Measurements from ENCODE around the gene MFAP4.

DNA sequence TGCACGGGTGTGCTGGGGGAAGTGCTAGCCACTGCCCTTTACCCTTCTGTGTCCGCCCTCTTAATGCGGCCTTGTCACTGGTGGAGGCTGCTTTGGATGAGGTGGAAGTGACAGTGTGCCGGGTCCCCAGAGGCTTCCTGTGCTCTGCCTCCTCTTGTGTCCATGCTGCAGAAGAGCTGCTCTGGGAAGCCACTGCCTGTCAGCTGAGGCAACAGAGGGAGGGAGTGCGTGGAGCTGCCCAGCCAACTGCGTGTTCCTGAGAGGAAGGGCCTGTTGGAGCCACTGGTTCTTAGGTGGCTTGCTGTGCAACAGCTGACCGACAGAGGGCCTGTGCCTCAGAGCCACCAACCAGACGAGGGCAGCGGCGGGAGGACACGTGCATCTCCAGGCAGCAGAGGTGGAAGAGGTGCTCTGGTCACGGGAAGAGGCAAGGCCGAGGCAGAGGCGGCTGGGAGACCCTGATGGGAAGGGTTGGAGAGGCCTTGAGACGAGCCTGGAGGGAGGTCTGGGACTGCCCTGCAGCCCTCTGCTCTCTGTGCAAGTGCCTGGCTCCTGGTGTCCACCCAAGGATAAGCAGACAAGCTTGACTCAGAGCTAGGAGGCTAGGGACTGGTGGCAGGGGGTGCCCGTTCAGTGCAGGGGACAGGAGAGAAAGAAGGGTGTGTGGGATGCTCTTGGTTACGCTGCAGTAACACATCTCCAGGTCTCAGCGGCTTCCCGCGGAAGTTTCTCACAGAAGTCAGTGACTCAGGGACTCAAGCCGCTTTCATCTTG, 49.9 kb downstream of the MFAP4 start:
- no peak for TF ChIP-seq RBM34 (IDR thresholded peaks at IDR 0.05; ENCODE audit: borderline replicate concordance, insufficient read depth, low read length)
- TF ChIP-seq ZFP30 (CRISPR knock-in tag; IDR thresholded peaks at IDR 0.05; ENCODE audit: borderline replicate concordance): no peak
- no peak for TF ChIP-seq SREBF2 (CRISPR knock-in tag; IDR thresholded peaks at IDR 0.05)
- no peak for TF ChIP-seq RBM14 (IDR thresholded peaks at IDR 0.05; ENCODE audit: borderline replicate concordance, insufficient read depth, low read depth, low read length)
- no peak for TF ChIP-seq ZNF140 (CRISPR knock-in tag; IDR thresholded peaks at IDR 0.05)
- no peak for TF ChIP-seq TEAD2 (tag; IDR thresholded peaks at IDR 0.05)
- TF ChIP-seq, protein P1, sequence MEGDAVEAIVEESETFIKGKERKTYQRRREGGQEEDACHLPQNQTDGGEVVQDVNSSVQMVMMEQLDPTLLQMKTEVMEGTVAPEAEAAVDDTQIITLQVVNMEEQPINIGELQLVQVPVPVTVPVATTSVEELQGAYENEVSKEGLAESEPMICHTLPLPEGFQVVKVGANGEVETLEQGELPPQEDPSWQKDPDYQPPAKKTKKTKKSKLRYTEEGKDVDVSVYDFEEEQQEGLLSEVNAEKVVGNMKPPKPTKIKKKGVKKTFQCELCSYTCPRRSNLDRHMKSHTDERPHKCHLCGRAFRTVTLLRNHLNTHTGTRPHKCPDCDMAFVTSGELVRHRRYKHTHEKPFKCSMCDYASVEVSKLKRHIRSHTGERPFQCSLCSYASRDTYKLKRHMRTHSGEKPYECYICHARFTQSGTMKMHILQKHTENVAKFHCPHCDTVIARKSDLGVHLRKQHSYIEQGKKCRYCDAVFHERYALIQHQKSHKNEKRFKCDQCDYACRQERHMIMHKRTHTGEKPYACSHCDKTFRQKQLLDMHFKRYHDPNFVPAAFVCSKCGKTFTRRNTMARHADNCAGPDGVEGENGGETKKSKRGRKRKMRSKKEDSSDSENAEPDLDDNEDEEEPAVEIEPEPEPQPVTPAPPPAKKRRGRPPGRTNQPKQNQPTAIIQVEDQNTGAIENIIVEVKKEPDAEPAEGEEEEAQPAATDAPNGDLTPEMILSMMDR (IDR thresholded peaks at IDR 0.05 in 2 of 3, conservative IDR thresholded peaks at IDR 0.05 in 1 of 3; ENCODE audit: insufficient read depth in 2 of 3, low read depth in 1 of 3, low read length in 3 of 3): peak; percentile 20 to 47 (median 31); a peak in 4 of 6 replicates
- no peak for TF ChIP-seq DMBX1 (CRISPR knock-in tag; IDR thresholded peaks at IDR 0.05; ENCODE audit: borderline replicate concordance)
- no peak for TF ChIP-seq MED1 (CRISPR knock-in tag; IDR thresholded peaks at IDR 0.05; ENCODE audit: borderline replicate concordance)
- no peak for TF ChIP-seq SMARCC2 (IDR thresholded peaks at IDR 0.05; ENCODE audit: low read depth)
